HG02678 (cell line): ENCODE results near the gene RASA2.
"Not testable (repeated sequence)": the region's sequence is repeated elsewhere in the genome, so short reads cannot be mapped to it uniquely, and the experiment has no call there.

Experiments
- ATAC-seq: cut with Tn5 transposase; IDR thresholded peaks from one replicate; pipeline ENCODE4 v1.9.1; 2021; ENCODE audit warnings: mild to moderate bottlenecking, moderate library complexity; ENCODE audit not compliant: unreplicated experiment

RASA2 gene

GRCh38 chr3:141628868-141629441 is 142.1 kb downstream of the RASA2 start:
- ATAC-seq = not testable (repeated sequence)

DNA sequence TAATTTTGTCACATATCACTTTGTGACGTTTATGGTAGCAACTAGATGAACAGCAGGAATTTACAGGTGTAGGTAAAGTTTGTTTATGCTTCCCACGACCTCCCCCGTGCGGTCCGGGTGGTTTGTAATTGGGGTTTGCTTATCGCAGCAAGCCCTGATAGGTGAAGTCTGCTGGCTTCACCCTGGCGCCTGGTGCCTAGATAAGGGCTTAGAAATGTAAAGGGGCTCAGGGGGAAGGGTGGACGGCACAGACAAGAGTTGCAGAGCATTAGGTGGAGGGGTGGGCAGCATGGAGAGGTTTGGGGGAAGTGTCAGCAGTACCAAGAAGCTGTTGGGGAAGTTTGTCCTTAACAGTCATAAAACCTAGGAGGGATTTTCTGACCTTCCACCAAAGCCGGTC is 143.1 kb downstream of the RASA2 start:
- no peak for ATAC-seq

GRCh38 chr3:141632779-141633374 is 146.1 kb downstream of the RASA2 start:
- no peak for ATAC-seq

DNA sequence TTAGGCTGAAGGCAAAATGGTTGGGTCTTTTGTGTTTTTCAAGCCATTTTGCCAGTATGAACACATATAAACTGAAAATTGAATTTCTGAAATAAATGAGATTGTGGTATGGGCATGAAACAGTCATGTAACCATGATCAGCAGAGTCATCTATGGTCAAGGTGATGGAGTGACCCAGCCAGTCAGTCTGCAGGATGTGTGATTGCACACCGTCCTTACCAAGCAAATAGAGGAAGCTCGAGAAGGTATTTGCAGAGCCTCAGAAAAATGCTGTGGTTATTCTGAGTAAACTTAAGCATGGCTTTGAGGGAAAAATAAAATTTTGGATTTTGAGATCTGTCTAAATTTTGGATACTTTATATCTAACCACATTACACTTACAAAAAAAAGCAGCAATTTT is 155.4 kb downstream of the RASA2 start:
- no peak for ATAC-seq

DNA sequence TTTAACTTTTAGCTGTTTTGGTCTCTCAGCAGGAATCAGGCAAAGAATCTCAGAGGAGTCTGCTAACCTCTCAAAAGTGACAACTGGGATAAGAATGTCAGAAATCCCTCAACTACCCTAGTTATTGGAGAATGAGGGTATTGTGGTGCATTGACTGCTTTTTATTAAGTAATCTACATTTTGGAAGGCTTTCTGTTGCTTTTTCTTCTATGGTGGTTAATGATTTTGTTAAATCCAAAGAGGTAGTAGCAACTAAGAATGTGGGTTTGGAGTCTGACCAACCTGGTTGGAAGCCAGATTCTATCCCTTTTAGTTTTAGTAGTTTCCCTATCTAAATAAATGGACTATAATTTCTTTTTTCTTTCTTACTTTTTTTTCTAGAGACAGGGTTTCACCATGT is 156.6 kb downstream of the RASA2 start:
- no peak for ATAC-seq

DNA sequence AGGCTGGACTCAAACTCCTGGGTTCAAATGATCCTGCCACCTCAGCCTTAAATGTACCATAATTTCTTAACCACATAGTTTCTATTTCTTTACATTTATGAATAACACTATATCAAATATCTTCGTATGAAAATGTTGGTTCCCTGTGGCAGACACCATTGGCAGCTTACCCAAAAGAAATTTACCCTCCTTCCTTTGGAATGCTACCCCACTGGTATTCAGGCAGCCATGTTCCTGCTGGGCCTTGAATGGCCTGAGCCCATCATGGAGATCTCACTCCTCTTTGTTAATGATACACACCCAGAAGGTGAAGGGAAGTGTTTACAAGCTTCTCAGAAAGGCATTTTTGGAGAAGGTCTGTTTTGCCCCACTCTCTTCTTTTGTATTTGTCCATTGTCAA is 157.0 kb downstream of the RASA2 start:
- no peak for ATAC-seq

DNA sequence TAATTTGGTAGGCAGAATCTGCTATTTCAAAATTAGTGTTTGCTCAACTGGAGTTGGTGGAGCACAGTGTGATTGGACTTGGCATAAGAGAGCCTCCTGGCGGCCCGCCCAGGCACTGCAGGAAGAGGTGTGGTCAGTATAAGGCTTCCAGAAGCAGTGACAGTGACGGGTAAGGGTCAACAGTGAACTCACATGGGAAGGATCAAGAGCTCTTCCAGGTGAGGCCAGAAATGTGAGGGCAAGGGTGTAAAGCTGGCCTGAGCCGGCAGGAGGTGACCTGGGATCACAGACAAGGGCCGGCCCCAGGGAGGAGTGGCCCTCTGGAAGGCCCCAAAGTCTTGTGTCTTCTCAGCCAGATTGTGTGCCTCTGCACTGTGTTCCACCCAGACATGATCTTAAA is 158.1 kb downstream of the RASA2 start:
- ATAC-seq = peak; percentile 77

GRCh38 chr3:141646760-141647561 is 160.1 kb downstream of the RASA2 start:
- no peak for ATAC-seq

- no peak for ATAC-seq
Measured at GRCh38 chr3:141647562-141647915, 160.7 kb downstream of the RASA2 start.

- no peak for ATAC-seq
Measured at GRCh38 chr3:141648055-141648910, 161.5 kb downstream of the RASA2 start.

- ATAC-seq = no peak
Measured at GRCh38 chr3:141649871-141650270, 163.0 kb downstream of the RASA2 start.

DNA sequence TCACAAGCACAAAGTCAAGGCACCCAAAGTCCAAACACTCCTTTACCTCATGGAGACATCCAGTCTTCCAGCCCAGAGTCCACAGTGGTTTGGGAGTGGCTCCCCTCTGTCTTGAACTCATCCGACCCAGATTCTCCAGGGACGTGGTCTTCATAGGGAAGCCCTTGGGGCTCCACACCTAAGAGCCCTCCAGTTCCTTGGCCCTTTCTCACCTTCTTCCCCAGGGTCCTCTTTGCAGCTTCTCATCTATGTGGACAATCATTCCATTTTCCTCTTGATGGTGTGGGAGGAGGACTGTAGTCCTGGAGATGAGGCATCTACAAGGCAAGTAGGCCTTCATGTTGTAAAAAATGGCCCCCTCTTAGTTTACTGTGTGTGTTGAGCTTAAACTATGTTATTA is 164.0 kb downstream of the RASA2 start:
- ATAC-seq = no peak

- ATAC-seq = no peak
Measured at GRCh38 chr3:141651409-141651808, 164.6 kb downstream of the RASA2 start.

DNA sequence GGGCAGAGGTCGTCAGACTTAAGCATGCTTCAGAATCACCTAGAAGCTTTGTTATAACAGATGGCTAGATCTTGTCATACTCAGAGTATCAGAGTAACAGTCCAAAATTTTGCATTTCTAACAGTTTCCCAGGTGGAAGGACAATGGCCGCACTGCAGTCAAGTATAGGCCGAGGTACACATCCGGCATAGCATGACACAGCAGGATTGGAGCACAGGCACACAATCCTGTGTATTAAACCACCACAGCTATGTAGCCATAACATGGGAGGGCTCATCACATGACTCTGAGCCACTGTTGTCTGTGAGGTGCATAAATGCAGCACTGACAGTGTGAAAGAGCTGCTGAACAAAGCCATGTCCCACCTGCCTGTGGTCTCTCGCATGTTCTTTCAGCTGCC is 165.5 kb downstream of the RASA2 start:
- no peak for ATAC-seq

- no peak for ATAC-seq
Measured at GRCh38 chr3:141653847-141654246, 167.0 kb downstream of the RASA2 start.

DNA sequence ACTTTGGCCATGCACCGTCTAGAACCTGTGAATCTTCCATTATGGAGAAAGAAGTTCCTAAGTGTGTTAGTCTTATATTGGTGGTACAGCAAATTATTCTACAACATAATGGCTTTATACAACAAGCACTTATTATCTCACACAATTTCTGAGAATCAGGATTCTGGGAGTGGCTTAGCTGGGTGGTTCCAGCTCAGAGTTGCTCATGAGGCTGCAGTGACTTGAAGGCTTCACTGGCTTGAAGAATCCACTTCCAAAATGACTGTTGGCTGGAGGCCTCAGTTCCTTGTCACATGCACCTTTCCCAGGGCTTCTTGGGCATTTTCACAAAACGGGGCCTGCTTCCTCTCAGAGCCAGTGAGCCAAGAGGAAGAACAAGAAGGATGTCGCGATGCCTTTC is 169.0 kb downstream of the RASA2 start:
- no peak for ATAC-seq

GRCh38 chr3:141656771-141657170 is 169.9 kb downstream of the RASA2 start:
- ATAC-seq = no peak

DNA sequence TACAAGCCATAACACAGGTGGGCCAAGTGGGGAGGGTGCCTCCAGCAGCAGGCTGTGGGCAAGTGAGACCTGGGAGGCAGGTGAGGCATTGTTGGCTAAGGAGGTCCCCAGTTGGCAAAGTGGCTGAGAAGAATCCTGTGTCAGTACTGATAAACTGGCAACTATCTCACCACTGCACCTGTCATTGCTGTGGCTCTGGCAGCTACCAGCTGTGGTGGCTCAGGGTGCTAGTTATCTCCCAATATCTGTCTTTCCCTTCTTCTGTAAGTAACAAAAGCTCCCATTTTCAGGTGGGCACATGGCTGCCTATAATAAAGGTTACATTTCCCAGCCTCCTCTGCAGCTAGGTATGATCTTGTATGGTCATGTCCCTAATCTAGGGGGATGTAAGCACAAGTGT is 170.7 kb downstream of the RASA2 start:
- no peak for ATAC-seq

DNA sequence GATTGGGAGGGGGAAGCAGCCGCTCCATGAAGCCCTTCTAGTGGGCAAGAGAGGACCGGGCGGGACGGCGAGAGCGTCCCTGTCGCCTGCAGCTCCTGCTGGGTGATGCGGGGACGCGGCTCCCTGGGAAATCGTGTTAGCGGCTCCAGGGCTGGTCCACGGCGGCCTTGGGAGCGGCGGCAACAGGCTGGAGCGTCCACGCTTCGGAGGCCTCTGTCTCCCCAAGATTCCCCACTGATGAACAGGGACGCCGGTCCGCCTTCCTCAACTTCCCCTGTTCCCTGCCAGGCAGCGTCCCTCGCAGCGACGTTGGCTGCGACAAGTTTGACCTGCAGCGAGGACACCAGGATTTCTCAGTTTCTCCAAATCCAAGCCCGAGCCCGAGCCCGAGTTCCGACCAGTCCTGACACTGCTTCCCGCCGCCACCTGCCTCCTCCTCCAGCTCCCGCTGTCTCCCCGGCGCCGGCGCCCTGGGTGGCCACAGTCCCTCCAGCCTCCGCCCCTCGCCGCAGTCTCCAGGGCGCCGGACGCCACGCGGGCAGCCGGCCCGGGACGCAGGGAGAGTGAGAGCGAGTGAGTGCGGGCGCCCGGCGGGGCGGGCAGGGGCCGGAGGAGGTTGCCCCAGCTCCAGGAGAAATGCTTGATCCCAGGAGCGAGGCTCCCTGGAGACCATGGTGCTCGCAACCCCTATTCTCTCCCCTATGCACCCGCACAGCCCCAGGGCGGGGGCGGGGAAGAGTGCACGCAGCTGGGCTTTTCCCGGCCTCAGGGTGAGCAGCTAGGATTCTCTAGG is 173.2 kb downstream of the RASA2 start:
- no peak for ATAC-seq

DNA sequence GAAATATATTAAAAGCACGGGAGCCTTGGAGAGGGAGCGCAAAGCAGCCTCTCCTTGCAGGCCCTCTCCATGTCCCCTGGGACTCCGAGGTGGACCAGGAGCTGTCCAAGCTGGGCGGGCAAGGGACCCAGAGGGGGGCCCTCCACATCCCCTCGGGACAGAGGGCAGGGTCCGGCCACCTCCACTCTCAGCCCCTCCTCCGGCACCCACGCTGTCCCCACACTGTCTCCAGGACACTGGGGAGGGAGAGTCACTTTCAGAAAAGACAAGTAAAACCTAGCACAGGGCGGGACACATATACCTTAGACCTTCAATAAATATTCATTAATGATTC is 173.8 kb downstream of the RASA2 start:
- no peak for ATAC-seq
